ENCODE results near the gene DERL3.
A peak's percentile ranks its signal among the peaks of the same experiment; 100 is the strongest.
"Not testable (repeated sequence)": the region's sequence is repeated elsewhere in the genome, so short reads cannot be mapped to it uniquely, and the experiment has no call there.

Gene DERL3

DNA sequence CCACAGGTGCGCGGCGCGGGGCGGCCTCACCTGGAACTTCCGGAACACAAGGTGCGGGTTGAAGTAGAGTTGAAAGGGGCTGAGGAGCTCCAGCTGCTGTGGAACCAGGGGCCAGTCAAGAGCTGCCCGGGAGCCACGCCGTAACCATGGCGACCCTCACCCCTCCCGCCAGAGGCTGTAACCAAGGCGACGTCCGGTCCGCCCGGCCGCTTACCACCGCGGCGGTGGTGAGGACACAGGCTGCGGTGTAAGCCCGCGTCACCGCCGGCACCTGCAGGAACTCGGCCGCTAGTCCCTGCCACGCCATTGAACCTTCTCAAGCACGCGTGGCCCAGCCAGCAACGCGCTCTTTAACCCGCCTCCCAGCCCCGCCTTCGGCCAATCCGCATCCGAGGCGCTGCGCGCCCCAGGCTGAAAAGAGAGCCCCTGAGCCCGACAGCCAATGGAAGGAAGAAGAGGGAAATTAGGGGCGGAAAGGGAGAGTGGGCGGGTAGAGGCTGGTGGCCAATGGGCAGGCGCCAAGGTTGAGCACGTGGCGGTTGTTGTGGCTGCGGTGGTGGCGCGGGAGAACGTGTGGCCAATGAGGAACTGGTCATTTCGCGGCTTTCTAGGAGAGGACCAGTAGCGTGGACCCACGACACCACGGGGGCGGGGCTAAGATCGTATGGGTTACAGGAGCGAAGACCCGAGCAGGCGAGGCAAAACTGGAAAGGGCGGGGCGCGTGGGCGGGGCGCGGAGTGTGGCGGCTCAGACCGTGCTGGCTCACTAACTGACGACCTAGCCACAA lies at the start of gene DERL3:
DERL3 (minus strand) TSS at position 326 of the 788 bp plus-strand sequence; CDS start at position 307, 19 bp downstream.
- in situ Hi-C loops (cut with MboI; ENCODE audit: low pct_unique_long_range_greater_than_20kb, low sequenced_read_pairs): no loop called here
- DNase-seq: peak; percentile 100

GRCh38 chr22:23884140-23884539 lies 45.3 kb upstream of the DERL3 start:
- in situ Hi-C loops (cut with MboI; ENCODE audit: low pct_unique_long_range_greater_than_20kb, low sequenced_read_pairs): no loop called here
- DNase-seq: no peak

DNA sequence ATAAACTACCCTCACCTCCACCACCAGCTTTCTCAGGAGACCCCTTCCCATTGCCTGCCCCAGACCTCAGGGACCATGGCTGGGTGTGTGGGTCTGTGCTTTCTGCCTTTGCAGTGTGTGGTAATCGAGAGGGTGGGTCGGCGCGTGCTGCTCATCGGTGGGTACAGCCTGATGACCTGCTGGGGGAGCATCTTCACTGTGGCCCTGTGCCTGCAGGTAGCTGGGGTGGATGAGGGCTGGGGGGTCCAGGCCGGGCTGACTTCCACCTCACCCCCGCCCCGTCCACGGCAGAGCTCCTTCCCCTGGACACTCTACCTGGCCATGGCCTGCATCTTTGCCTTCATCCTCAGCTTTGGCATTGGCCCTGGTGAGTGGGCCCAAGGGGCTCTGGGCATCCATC lies 44.9 kb upstream of the DERL3 start:
- DNase-seq: no peak
- in situ Hi-C loops (cut with MboI; ENCODE audit: low pct_unique_long_range_greater_than_20kb, low sequenced_read_pairs): no loop called here

DNA sequence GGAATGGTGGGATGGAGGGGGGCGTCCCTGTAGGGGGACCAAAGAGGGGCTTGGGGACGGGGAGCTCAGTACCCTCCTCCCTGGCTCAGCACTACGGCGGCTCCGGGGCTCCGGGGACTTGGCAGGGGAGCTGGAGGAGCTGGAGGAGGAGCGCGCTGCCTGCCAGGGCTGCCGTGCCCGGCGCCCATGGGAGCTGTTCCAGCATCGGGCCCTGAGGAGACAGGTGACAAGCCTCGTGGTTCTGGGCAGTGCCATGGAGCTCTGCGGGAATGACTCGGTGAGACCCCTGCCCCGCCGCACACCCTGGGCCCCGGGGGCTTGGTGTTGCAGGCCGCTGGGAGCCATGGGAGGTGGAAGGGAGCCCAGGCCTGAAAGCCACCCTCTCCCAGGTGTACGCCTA lies 43.6 kb upstream of the DERL3 start:
- in situ Hi-C loops (cut with MboI; ENCODE audit: low pct_unique_long_range_greater_than_20kb, low sequenced_read_pairs): no loop called here
- DNase-seq: no peak

- in situ Hi-C loops (cut with MboI; ENCODE audit: low pct_unique_long_range_greater_than_20kb, low sequenced_read_pairs): no loop called here
- no peak for DNase-seq
Observed at GRCh38 chr22:23878219-23878618, 39.4 kb upstream of the DERL3 start.

- in situ Hi-C loops (cut with MboI; ENCODE audit: low pct_unique_long_range_greater_than_20kb, low sequenced_read_pairs): no loop called here
- DNase-seq: no peak
Observed at GRCh38 chr22:23877566-23877965, 38.8 kb upstream of the DERL3 start.

- in situ Hi-C loops (cut with MboI; ENCODE audit: low pct_unique_long_range_greater_than_20kb, low sequenced_read_pairs): no loop called here
- no peak for DNase-seq
Observed at GRCh38 chr22:23875801-23876200, 37.0 kb upstream of the DERL3 start.

GRCh38 chr22:23874871-23875270 lies 36.1 kb upstream of the DERL3 start:
- in situ Hi-C loops (cut with MboI; ENCODE audit: low pct_unique_long_range_greater_than_20kb, low sequenced_read_pairs): no loop called here
- DNase-seq: no peak

- in situ Hi-C loops (cut with MboI; ENCODE audit: low pct_unique_long_range_greater_than_20kb, low sequenced_read_pairs): no loop called here
- no peak for DNase-seq
Observed at GRCh38 chr22:23868580-23868979, 29.8 kb upstream of the DERL3 start.

GRCh38 chr22:23864499-23865154 lies 25.8 kb upstream of the DERL3 start:
- in situ Hi-C loops (cut with MboI; ENCODE audit: low pct_unique_long_range_greater_than_20kb, low sequenced_read_pairs); DNase-seq: not testable (repeated sequence)

- in situ Hi-C loops (cut with MboI; ENCODE audit: low pct_unique_long_range_greater_than_20kb, low sequenced_read_pairs): no loop called here
- DNase-seq: peak; percentile 64
Observed at GRCh38 chr22:23862103-23862502, 23.3 kb upstream of the DERL3 start.

DNA sequence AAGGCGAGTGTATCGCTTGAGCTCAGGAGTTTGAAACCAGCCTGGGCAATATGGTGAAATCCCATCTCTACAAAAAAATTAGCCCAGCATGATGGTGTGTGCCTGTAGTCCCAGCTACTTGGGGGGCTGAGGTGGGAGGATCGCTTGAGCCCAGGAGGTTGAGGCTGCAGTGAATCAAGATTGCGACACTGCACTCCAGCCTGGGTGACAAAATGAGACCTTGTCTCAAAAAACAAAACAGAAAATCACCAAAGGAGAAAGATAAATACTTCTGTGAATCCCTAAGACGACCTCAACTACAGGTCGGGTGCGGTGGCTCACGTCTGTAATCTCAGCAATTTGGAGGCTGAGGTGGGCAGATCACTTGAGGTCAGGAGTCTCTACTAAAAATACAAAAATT lies 21.4 kb upstream of the DERL3 start:
- DNase-seq; in situ Hi-C loops (cut with MboI; ENCODE audit: low pct_unique_long_range_greater_than_20kb, low sequenced_read_pairs): not testable (repeated sequence)

- in situ Hi-C loops (cut with MboI; ENCODE audit: low pct_unique_long_range_greater_than_20kb, low sequenced_read_pairs): no loop called here
- DNase-seq: no peak
Observed at GRCh38 chr22:23859201-23859600, 20.4 kb upstream of the DERL3 start.

GRCh38 chr22:23858484-23858815 lies 19.6 kb upstream of the DERL3 start:
- in situ Hi-C loops (cut with MboI; ENCODE audit: low pct_unique_long_range_greater_than_20kb, low sequenced_read_pairs): no loop called here
- no peak for DNase-seq

DNA sequence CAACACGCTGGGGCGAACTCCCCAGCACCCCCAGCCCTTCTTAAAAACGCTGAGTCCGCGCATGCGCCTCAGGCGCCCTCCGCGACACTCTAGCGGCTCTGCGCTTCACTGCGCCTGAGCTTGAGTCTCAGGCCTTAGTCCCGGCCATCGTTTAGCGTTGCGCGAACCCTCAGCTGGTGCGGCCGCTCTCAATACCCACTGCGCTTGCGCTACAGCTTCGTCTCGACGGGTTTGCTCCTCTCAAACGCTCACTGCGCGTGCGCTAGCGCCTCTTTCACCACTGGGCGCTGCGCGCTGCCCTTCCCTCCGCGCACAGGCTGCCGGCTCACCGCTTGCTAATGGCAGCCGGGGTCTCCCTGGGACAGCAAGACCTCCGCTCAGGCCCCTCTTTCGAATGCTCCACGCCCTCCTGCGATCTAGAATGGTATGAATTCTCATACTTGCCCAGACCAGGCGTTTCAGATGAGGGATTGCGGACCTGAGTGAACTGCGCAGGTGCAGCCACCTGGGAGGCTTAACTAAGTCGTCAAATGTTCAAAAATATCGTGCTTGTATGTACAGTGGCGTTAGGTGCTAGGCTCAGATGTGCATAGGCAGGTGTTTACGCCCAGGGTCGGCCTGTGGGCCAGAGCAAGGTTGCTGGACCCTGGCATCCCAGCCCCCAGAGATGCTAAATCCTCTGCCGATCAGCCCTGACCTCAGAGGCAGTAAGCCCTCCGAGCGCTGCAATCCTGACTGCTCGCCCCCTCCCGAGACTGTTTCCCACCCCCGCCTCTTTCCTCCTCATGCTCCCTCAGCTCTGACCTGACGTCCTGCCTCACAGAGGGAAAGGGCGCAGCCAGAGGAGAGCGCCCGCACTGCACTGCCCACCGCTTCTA lies 19.0 kb upstream of the DERL3 start, which contains the start of gene SLC2A11:
SLC2A11 (plus strand) TSS at position 270 of the 878 bp plus-strand sequence; CDS start at position 395, 125 bp downstream.
- in situ Hi-C loops (cut with MboI; ENCODE audit: low pct_unique_long_range_greater_than_20kb, low sequenced_read_pairs): no loop called here
- DNase-seq: peak; percentile 96

- in situ Hi-C loops (cut with MboI; ENCODE audit: low pct_unique_long_range_greater_than_20kb, low sequenced_read_pairs): no loop called here
- peak; percentile 66 for DNase-seq
Observed at GRCh38 chr22:23856721-23857605, 18.2 kb upstream of the DERL3 start.

DNA sequence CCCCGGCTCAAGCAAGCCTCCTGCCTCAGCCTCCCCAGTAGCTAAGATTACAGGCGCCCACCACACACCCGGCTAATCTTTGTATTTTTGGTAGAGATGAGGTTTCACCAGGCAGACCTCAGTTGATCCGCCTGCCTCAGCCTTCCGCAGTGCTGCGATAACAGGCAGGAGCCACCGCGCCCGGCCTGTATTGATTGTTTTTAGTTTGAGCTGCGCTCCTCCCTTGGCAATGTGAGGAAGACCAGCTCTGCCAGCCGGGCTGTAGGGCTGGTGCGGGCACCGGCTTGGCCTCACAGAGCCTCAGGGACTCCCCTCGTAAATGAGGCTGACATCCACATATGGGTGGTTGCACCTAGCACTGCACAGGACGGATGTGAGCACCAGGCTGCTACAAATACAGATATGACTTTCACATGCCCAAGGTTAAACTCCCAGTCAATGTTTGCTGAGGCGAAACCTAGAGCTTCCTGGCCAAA lies 11.4 kb upstream of the DERL3 start:
- DNase-seq: no peak
- in situ Hi-C loops (cut with MboI; ENCODE audit: low pct_unique_long_range_greater_than_20kb, low sequenced_read_pairs): no loop called here

Data from KBM-7 (cell line).